Measurements from ENCODE around the gene TRIP4.
A peak's percentile ranks its signal among the peaks of the same experiment; 100 is the strongest.
"Not testable (repeated sequence)": the region's sequence is repeated elsewhere in the genome, so short reads cannot be mapped to it uniquely, and the experiment has no call there.

The TRIP4 gene

DNA sequence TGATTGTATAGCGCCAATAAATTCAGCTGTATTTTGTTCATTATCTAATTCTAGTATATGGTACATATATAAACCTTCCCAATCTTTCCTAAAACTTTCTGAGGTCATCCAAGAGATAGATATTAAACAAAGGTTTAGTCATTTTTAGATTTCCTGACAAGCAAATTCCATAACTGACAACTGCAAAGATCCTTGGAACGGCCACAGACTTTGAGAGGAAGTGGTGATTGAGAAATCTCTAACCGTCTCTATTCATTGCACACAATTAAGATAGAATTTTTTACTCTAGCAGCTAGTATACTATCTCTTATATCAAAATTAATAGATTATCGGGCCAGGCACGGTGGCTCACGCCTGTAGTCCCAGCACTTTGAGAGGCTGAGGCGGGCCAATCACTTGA lies 36.4 kb upstream of the TRIP4 start:
- no peak overlapping the region for H3K4me3 ChIP-seq
- peak overlapping the region in 1 of 11 experiments; percentile 48; a peak in 1 of 22 replicates for H3K9ac ChIP-seq
- H3K36me3 ChIP-seq = peaks cover 7 to 50% (median 22%) of the 10 kb centered on the region in 11 experiments; a peak in 20 of 22 replicates
- H4K20me1 ChIP-seq = peaks cover 0 to 70% (median 18%) of the 10 kb centered on the region in 11 experiments; a peak in 12 of 22 replicates
- no peak overlapping the region for H3K27ac ChIP-seq
- no peaks in the 10 kb centered on the region for H3K9me3 ChIP-seq (replicated peaks in 1 of 11)
- peak overlapping the region in 5 of 11 experiments; percentile 7 to 37 (median 23); a peak in 4 of 22 replicates for H3K4me2 ChIP-seq
- TF ChIP-seq Cebpa-rat (IDR thresholded peaks at IDR 0.05) = no peak
- H3K4me1 ChIP-seq = peaks cover 9 to 23% (median 15%) of the 10 kb centered on the region in 10 experiments; a peak in 19 of 20 replicates
- H3K27me3 ChIP-seq = no peaks in the 10 kb centered on the region

DNA sequence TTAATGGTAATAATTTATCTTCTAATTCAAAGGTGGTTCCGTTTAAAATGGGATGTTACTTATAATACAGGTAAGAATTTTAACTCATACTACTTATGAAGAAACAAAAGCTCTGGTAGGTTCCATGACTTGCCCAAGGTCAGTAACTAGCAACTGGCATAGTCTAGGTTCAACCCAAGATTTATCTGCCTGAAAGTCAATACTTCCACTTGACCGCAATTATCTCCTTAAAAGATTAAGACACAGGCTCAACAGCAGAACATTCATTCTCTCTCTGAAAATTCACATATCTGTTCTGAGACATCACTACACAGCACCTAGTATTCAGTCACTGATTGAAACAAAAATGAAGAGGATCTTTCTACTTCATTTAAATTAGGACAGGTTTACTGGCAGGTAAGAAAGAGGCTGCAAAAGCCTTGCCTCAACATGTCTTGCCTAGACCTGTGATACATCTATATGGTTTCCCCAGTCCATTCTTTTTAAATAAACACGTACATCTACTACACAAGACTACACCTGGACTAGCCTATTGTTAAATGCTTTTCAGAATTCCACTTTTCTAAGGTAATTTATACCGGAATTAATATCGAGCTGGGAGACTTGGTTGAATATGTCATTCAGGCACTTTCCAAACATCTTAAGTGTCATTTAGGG lies 32.8 kb upstream of the TRIP4 start:
- peak overlapping the region; percentile 78 to 93 (median 88) for H3K9ac ChIP-seq
- peaks cover 0 to 29% (median 9%) of the 10 kb centered on the region in 11 experiments; a peak in 8 of 22 replicates for H3K36me3 ChIP-seq
- H3K9me3 ChIP-seq (replicated peaks in 1 of 11) = no peaks in the 10 kb centered on the region
- no peak for TF ChIP-seq Cebpa-rat (IDR thresholded peaks at IDR 0.05)
- H3K4me2 ChIP-seq = peak overlapping the region; percentile 77 to 92 (median 85)
- H3K4me3 ChIP-seq = peak overlapping the region; percentile 82 to 99 (median 90)
- peaks cover 0 to 36% (median 10%) of the 10 kb centered on the region in 11 experiments; a peak in 12 of 22 replicates for H4K20me1 ChIP-seq
- no peaks in the 10 kb centered on the region for H3K27me3 ChIP-seq
- peaks cover 23 to 34% (median 29%) of the 10 kb centered on the region in 10 experiments for H3K4me1 ChIP-seq
- peak overlapping the region; percentile 72 to 85 (median 82); a peak in 21 of 22 replicates for H3K27ac ChIP-seq

DNA sequence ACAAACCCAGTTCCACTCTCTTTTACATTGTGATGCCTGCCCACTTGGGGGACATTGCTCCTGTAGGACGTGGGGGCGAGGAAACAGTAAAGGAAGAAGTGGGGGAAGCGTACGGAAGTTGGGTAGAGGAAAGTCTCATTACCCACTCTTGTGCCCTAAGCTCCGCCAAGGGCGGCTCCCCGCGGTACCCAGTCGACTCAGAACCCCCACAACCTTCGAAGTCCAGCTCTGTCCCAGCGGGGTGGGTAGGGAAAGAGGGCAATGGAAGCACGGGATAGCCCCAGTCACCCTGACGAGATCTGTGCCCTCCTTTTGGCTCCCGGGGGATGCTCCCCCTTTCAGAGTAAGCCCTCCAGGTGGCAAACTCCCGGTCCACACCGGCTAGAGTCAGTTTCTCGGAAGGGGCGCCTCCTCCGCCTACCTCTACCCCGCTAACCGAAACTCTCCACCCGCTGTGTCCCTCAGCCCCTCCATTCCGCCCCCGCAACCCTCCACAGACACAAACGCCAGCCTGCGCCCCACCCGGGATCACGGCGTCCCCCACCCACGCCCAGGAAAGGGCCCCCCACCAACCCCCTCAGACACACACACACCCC lies 32.2 kb upstream of the TRIP4 start:
- H3K36me3 ChIP-seq = peaks cover 0 to 29% (median 9%) of the 10 kb centered on the region in 11 experiments; a peak in 8 of 22 replicates
- peaks cover 23 to 34% (median 29%) of the 10 kb centered on the region in 10 experiments for H3K4me1 ChIP-seq
- H3K9me3 ChIP-seq (replicated peaks in 1 of 11) = no peaks in the 10 kb centered on the region
- peak overlapping the region; percentile 77 to 92 (median 85) for H3K4me2 ChIP-seq
- peak overlapping the region; percentile 82 to 99 (median 90) for H3K4me3 ChIP-seq
- H3K27ac ChIP-seq = peak overlapping the region; percentile 72 to 85 (median 82)
- H3K27me3 ChIP-seq = no peaks in the 10 kb centered on the region
- no peak for TF ChIP-seq Cebpa-rat (IDR thresholded peaks at IDR 0.05)
- peaks cover 0 to 30% (median 10%) of the 10 kb centered on the region in 11 experiments; a peak in 12 of 22 replicates for H4K20me1 ChIP-seq
- H3K9ac ChIP-seq = peak overlapping the region; percentile 78 to 93 (median 88)

DNA sequence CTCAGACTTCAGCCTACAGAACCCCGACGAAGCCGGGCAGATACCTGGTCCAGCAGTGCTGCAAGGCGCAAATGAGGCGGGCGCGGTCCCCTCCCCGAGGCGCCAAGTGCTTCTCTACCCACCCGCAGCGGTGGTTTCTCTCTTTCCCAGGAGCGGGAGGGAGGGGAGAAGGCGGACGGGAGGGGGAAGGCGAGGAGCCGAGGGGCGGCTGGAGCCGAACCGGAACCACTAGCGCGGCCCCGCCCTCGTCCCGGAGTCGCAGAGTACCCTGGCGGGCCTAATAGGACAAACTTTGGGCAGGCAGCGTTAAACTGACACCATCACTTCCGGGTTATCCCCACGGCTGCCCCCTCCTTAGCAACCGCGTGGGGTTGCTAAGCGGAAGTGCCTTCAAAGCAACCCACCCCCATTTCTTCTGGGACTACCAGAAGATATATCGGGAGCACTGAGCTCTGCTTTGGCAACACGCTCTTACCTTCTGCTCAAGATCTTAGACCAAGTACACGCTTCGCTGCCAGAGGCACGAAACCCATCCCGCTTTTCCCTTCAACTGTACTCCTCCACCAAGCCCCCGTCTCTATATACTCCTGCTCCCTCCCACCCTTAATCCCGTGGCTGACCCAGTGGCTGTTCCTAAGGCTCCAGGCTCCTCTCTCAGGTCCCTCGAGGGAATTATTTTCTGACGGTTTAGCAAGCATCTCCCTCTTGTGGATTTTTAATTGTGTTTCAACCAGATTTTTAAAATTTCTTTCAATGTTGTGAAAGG lies 31.5 kb upstream of the TRIP4 start, which contains the start of gene CSNK1G1:
Gene CSNK1G1, minus strand, starts transcription at position 230 of the 766 bp plus-strand sequence. CDS start 55,674 bp downstream, outside the sequence.
- TF ChIP-seq Cebpa-rat (IDR thresholded peaks at IDR 0.05) = peak in 1 of 11 experiments; percentile 35; a peak in 1 of 22 replicates
- Histone ChIP-seq H3K36me3 (peaks cover 0 to 33% (median 12%) of the 10 kb centered on the region in 11 experiments; a peak in 10 of 22 replicates), H3K4me1 (peaks cover 23 to 33% (median 29%) of the 10 kb centered on the region in 10 experiments), H3K9ac (peak within 1 kb of the TSS; percentile 78 to 93 (median 88)), H3K9me3 (replicated peaks in 1 of 11) (no peaks in the 10 kb centered on the region), H3K27ac (peak within 1 kb of the TSS; percentile 72 to 85 (median 82)), H3K4me2 (peak within 1 kb of the TSS; percentile 78 to 92 (median 85)), H4K20me1 (peaks cover 0 to 26% (median 8%) of the 10 kb centered on the region in 11 experiments; a peak in 12 of 22 replicates), H3K4me3 (peak within 1 kb of the TSS; percentile 82 to 99 (median 90)), H3K27me3 (no peaks in the 10 kb centered on the region)

DNA sequence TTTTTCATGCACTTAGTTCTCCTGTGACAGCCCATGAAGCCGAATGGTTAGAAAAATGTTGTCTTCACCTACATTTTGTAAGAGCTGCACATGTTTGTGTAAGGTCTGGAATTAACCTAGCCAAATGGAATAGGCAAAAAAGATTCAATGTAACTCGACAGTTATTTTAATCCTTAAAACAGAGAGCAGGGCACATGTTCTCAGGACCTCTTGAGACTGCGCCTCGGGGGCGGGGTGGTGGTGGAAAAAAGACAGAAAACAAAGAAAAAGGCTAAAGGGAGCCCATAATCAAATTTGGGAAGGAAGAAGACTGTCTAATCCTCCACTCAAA lies 31.0 kb upstream of the TRIP4 start:
- H4K20me1 ChIP-seq = peaks cover 0 to 21% (median 4%) of the 10 kb centered on the region in 11 experiments; a peak in 11 of 22 replicates
- peaks cover 0 to 36% (median 16%) of the 10 kb centered on the region in 11 experiments; a peak in 11 of 22 replicates for H3K36me3 ChIP-seq
- H3K4me1 ChIP-seq = peaks cover 17 to 29% (median 25%) of the 10 kb centered on the region in 10 experiments
- H3K9ac ChIP-seq = peak overlapping the region; percentile 73 to 90 (median 86); a peak in 21 of 22 replicates
- peak overlapping the region; percentile 39 to 85 (median 72); a peak in 20 of 22 replicates for H3K27ac ChIP-seq
- H3K27me3 ChIP-seq = no peaks in the 10 kb centered on the region
- peak overlapping the region; percentile 52 to 84 (median 78) for H3K4me2 ChIP-seq
- no peaks in the 10 kb centered on the region for H3K9me3 ChIP-seq (replicated peaks in 1 of 11)
- H3K4me3 ChIP-seq = peak overlapping the region; percentile 82 to 99 (median 90)
- no peak for TF ChIP-seq Cebpa-rat (IDR thresholded peaks at IDR 0.05)

DNA sequence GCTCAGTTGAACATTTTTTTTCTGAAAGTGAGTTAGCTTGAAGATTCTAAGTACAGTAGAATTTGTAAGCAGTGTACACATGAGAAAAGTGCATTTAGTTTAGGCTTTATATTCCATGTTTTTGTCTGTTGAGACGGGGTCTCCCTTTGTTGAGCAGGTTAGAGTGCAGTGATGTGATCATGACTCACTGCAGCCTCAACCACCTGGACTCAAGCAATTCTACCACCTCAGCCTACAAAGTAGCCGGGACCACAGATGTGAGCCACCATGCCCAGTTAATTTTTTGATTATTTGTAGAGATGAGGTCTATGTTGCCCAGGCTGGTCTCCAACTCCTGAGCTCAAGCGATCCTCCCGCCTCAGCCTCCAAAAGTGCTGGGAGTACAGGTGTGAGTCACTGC lies 26.4 kb upstream of the TRIP4 start:
- Histone ChIP-seq H3K4me3 (no peak overlapping the region), H3K27ac (no peak overlapping the region), H4K20me1 (peaks cover 0 to 8% (median 0%) of the 10 kb centered on the region in 11 experiments; a peak in 2 of 22 replicates), H3K9me3 (replicated peaks in 1 of 11) (no peaks in the 10 kb centered on the region), H3K27me3 (no peaks in the 10 kb centered on the region), H3K4me1 (peaks cover 5 to 20% (median 13%) of the 10 kb centered on the region in 10 experiments; a peak in 19 of 20 replicates), H3K36me3 (peaks cover 0 to 69% (median 45%) of the 10 kb centered on the region in 11 experiments; a peak in 18 of 22 replicates), H3K4me2 (no peak overlapping the region), H3K9ac (no peak overlapping the region)
- no peak for TF ChIP-seq Cebpa-rat (IDR thresholded peaks at IDR 0.05)

DNA sequence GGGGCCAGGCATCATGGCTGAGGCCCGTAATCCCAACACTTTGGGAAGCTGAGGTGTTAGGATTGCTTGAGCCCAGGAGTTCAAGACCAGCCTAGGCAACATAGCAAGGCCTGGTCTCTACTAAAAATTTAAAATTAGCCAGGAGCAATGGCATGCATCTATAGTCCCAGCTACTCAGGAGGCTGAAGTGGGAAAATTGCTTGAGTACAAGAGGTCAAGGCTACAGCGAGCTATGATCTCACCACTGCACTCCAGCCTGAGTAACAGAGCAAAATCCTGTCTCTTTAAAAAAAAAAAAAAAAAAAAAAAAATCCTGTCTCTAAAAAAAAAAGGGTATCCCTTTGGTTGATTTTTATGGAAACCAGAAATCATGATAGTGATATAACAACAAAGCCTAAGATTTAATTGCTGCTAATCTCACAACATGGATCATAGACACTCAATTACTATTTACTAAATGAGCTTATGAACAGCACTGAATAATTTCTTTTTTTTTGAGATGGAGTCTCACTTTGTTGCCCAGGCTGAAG lies 18.5 kb upstream of the TRIP4 start:
- Histone ChIP-seq H3K27ac (no peak overlapping the region), H4K20me1 (peaks cover 0 to 17% (median 4%) of the 10 kb centered on the region in 11 experiments; a peak in 7 of 22 replicates), H3K36me3 (peaks cover 0 to 100% (median 55%) of the 10 kb centered on the region in 11 experiments; a peak in 17 of 22 replicates), H3K4me2 (no peak overlapping the region), H3K4me3 (no peak overlapping the region), H3K4me1 (peaks cover 0 to 11% (median 2%) of the 10 kb centered on the region in 10 experiments; a peak in 6 of 20 replicates), H3K27me3 (no peaks in the 10 kb centered on the region), H3K9ac (no peak overlapping the region), H3K9me3 (replicated peaks in 1 of 11) (no peaks in the 10 kb centered on the region)
- no peak for TF ChIP-seq Cebpa-rat (IDR thresholded peaks at IDR 0.05)

DNA sequence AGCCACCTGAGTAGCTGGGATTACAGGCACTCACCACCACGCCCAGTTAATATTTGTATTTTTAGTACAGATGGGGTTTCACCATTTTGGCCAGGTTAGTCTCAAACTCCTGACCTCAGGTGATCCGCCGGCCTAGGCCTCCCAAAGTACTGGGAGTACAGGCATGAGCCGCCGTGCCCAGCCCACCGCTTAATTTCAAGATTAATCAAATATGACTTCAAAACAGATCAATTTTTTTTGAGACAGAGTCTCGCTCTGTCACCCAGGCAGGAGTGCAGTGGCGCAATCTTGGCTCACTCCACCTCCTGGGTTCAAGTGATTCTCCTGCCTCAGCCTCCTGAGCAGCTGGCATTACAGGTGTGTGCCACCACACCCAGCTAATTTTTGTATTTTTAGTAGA lies 16.3 kb upstream of the TRIP4 start:
- not testable (repeated sequence) for H3K9ac ChIP-seq; H3K9me3 ChIP-seq (replicated peaks in 1 of 11); H3K4me2 ChIP-seq; H3K27ac ChIP-seq; H3K4me3 ChIP-seq; H3K27me3 ChIP-seq
- H3K4me1 ChIP-seq = peaks cover 0 to 11% (median 2%) of the 10 kb centered on the region in 10 experiments; a peak in 6 of 20 replicates
- H3K36me3 ChIP-seq = peaks cover 0 to 100% (median 68%) of the 10 kb centered on the region in 11 experiments; a peak in 18 of 22 replicates
- peaks cover 0 to 21% (median 4%) of the 10 kb centered on the region in 11 experiments; a peak in 7 of 22 replicates for H4K20me1 ChIP-seq
